Left colon (tissue), 2 donors: ENCODE data around the gene CRTAP. TPM values are rescaled to one million over a fixed set of nuclear protein-coding genes. Genes with fewer than 3 reads are reported as not detected.
"Not testable (repeated sequence)": the region's sequence is repeated elsewhere in the genome, so short reads cannot be mapped to it uniquely, and the experiment has no call there.

Source experiments
- ATAC-seq: fragments of 200-7000 bp; cut with Tn5 transposase; one replicate; pipeline ENCODE4 v1.9.1; 2020; ENCODE audit warnings: mild to moderate bottlenecking, moderate library complexity
- DNase-seq, 2 donors: peaks; one replicate each; pipeline ENCODE4 v3.0.0-alpha.2; 2020
- intact Hi-C, 2 donors: fragments of 100-400 bp; cut with DNase I in 1 of 2; cut with micrococcal nuclease in 1 of 2; formaldehyde crosslinking; loops; one replicate each; pipeline versions ENCODE4 v1.11.2 to v1.14.0; 2022; cut with DNase I, micrococcal nuclease
- long read RNA-seq: library from polyadenylated mRNA; unstranded; transcript quantifications from one replicate; pipeline ENCODE4 v2.0.0, GENCODE V29; 2021
- total RNA-seq, 2 donors: library from RNA; stranded (reverse); fragmentation: NEBNext Ultra II Directional; extraction: Animal tissue kit (Norgen Biotek cat#: 25700); gene quantifications; one replicate each; pipeline ENCODE4 v1.2.1, GENCODE V29; 2021
- donor health status: DM: no; HTN: no; CAD: no.
- donor health status: DM: yes; HTN: yes; CAD: no.

Gene CRTAP
- 100 to 1,000 TPM in 1 of 2 donors, 10 to 100 TPM in 1; 63.5 to 114 TPM for total RNA-seq
- long read RNA-seq, full-length matches to known transcripts = 55 of 80 reads
- long read RNA-seq, partial matches to known transcripts = 19 of 80 reads
- long read RNA-seq, other reads (novel, unspliced or antisense) = 6 of 80 reads

- DNase-seq (peak; percentile 97 to 98), ATAC-seq (peak; percentile 93)
- intact Hi-C loops = no loop called here
These were observed at the start of gene CRTAP for GRCh38 chr3:33113772-33114621. Gene CRTAP (plus strand): TSS chr3:33114014. CDS start chr3:33114078, 64 bp downstream.

- ATAC-seq = no peak
These were observed 48.9 kb upstream of the CRTAP start for GRCh38 chr3:33064929-33065328.

DNA sequence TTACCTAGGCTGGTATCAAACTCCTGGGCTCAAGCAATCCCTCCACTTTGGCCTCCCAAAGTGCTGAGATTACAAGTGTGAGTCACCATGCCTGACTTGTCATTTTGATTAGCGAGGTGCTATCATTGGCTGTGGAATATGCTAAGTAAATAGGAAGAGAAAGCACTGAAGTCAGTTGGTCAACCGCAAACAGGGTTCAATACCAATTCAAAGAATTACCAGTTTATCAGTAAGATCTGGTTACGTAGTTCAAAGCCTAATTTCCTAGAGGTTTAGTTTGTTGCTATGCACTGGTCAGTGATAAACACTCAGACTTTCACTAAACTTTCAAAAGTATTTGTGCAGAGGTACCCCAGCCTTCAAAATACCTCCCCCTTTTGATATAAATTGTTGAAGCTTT lies 46.3 kb upstream of the CRTAP start:
- ATAC-seq (no peak), DNase-seq (no peak)
- intact Hi-C loops = no loop called here

More at GRCh38 chr3:33064929-33065328, 48.9 kb upstream of the CRTAP start:
- peak in 1 of 2 donors; percentile 23 for DNase-seq
- intact Hi-C loops = no loop called here

DNA sequence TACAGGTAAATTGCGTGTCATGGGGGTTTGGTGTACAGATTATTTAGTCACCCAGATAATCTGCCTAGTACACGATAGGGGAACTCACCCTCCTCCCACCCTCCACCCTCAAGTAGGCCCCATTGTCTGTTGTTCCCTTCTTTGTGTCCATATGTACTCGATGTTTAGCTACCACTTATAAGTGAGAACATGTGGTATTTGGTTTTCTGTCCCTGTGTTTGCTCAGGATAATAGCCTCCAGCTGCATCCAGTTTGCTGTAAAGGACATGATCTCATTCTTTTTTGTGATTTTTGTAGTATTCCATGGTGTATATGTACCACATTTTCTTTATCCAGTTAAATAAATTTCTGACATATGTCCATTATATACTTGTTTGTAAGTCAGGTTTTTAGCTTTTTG lies 44.0 kb upstream of the CRTAP start:
- intact Hi-C loops = loop anchor here in 1 of 2 donors (10.0 kb wide), 1 partner anchor 125 kb away; no protein-coding TSS in a partner anchor
- DNase-seq = not testable (repeated sequence)
- peak; percentile 21 for ATAC-seq

- intact Hi-C loops = loop anchor here in 1 of 2 donors (10.0 kb wide), 1 partner anchor 126 kb away; no protein-coding TSS in a partner anchor
- ATAC-seq (no peak), DNase-seq (no peak)
These were observed 42.6 kb upstream of the CRTAP start for GRCh38 chr3:33071181-33071580.

DNA sequence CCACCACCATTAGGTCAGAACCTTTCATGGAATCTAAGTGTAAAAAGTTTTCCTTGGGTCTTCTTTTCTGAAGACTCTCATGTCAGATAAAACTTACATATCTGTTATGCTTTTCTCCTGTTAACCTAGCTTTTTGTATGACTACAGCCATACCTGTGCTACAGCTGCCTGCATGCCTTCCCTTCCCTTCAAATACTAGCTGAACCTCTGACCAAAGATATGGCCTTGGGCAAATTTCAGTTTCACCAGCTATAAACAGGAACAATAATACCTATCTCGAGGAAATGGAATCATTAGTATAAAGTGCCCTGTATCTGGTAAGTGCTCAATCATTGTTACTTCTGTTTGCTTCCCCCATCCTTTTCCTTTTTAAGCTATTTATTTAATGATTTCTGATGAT lies 41.9 kb upstream of the CRTAP start:
- DNase-seq = no peak
- intact Hi-C loops = loop anchor here in 1 of 2 donors (10.0 kb wide), 1 partner anchor 127 kb away; no protein-coding TSS in a partner anchor
- no peak for ATAC-seq

- ATAC-seq = peak; percentile 76
These were observed 39.4 kb upstream of the CRTAP start for GRCh38 chr3:33074217-33075067.

DNA sequence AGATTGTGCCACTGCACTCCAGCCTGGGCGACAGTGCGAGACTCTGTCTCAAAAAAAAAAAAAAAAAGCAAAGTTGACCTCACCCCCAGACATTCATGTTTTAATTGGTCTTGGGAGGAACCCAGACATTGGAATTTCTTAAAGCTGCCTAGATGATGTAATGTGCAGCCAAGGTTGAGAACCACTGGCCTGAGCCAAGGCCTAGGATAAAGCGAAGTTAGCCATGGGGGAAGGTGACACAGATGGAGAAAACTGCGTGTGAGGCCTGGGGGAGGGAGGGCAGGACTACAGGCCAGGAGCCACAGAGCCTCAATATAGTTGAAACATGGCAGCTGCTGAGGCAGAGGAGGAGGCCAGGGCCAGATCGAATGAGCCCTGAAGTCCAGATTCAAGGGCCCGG lies 37.8 kb upstream of the CRTAP start:
- ATAC-seq = no peak
- intact Hi-C loops = loop anchor here in 1 of 2 donors (10.0 kb wide), 1 partner anchor 131 kb away; no protein-coding TSS in a partner anchor

More at GRCh38 chr3:33074217-33075067, 39.4 kb upstream of the CRTAP start:
- intact Hi-C loops = loop anchor here in 1 of 2 donors (10.0 kb wide), 1 partner anchor 130 kb away; no protein-coding TSS in a partner anchor
- DNase-seq = peak in 1 of 2 donors; percentile 72

DNA sequence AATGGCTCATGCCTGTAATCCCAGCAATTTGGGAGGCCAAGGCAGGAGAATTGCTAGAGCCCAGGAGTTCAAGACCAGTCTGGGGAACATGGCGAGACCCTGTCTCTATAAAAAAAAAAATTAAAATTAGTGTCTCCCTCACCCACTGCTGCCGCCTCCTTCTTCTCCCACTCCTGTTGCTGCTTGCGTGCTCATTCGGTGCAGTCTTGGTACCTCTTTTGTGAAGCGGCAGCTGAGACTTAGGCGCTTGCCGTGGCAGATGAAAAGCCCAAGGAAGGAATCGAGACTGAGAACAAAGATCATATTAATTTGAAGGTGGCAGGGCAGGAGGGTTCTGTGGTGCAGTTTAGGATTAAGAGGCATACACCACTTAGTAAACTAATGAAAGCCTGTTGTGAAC lies 36.9 kb upstream of the CRTAP start:
- intact Hi-C loops = loop anchor here in 1 of 2 donors (10.0 kb wide), 1 partner anchor 132 kb away; no protein-coding TSS in a partner anchor
- ATAC-seq (no peak), DNase-seq (no peak)

More for the DNA sequence above, 37.8 kb upstream of the CRTAP start:
- no peak for DNase-seq

- ATAC-seq = no peak
- DNase-seq = no peak
- intact Hi-C loops = loop anchor here in 1 of 2 donors (10.0 kb wide), 1 partner anchor 133 kb away; no protein-coding TSS in a partner anchor
These were observed 35.8 kb upstream of the CRTAP start for GRCh38 chr3:33077976-33078375.

GRCh38 chr3:33079813-33080212 lies 34.0 kb upstream of the CRTAP start:
- DNase-seq, ATAC-seq: not testable (repeated sequence)
- intact Hi-C loops = loop anchor here in 1 of 2 donors (10.0 kb wide), 1 partner anchor 135 kb away; no protein-coding TSS in a partner anchor

- intact Hi-C loops = no loop called here
- ATAC-seq = no peak
- no peak for DNase-seq
These were observed 32.0 kb upstream of the CRTAP start for GRCh38 chr3:33081812-33082211.

GRCh38 chr3:33083958-33084357 lies 29.9 kb upstream of the CRTAP start:
- DNase-seq (no peak), ATAC-seq (no peak)
- intact Hi-C loops = no loop called here

DNA sequence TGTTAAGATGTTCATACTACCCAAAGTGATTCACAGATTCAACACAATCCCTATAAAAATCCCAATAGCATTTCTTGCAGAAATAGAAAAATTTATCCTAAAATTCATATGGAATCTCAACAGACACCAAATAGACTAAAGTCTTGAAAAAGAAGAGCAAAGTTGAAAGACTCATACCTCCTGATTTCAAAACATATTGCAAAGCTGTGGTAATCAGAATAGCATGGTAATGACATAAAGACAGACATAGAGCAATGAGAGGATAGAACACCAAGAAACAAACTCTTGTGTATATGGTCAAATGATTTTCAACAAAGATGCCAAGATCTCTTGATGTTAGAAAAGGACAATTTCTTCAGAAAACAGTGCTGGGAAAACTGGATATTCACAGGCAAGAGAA lies 25.1 kb upstream of the CRTAP start:
- DNase-seq (no peak), ATAC-seq (no peak)
- intact Hi-C loops = no loop called here

DNA sequence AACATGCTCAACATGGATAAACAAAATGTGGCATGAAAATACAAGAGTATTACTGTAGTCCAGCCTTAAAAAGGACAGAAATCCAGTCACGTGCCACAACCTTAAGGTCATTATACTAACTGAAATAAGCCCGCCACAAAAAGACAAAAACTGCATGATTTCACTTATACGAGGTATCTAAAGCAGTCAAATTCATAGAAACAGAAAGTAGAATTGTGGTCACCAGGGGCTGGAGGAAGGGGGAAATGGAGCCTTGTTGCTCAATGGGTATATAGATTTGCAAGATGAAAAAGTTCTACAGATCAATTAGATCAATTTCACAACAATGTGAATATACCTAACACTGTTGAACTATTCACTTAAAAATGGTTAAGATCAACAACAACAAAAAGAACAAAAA lies 24.3 kb upstream of the CRTAP start:
- intact Hi-C loops = no loop called here
- no peak for ATAC-seq
- DNase-seq = no peak

DNA sequence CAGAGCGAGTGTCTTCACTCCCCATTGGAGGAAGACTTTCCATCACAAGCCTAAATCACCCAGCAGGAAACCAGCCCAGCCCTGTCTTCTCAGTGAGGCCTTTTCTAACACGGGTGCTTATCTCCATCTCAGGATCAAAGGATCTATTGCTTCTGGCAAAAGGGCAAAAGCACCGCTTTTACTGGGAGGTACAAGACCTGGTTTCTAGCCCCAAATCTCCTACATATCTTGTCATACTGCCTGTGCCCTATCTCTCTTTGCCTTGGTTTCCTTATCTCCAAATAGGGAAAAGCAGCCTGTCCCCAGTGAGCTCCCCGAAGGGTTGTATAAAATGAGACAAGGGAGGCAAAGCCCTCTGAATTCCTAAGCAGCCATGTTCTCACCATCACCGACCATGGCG lies 22.1 kb upstream of the CRTAP start:
- DNase-seq (no peak), ATAC-seq (no peak)
- intact Hi-C loops = no loop called here

GRCh38 chr3:33092496-33093254 lies 21.1 kb upstream of the CRTAP start:
- intact Hi-C loops = no loop called here
- no peak for DNase-seq
- no peak for ATAC-seq

DNA sequence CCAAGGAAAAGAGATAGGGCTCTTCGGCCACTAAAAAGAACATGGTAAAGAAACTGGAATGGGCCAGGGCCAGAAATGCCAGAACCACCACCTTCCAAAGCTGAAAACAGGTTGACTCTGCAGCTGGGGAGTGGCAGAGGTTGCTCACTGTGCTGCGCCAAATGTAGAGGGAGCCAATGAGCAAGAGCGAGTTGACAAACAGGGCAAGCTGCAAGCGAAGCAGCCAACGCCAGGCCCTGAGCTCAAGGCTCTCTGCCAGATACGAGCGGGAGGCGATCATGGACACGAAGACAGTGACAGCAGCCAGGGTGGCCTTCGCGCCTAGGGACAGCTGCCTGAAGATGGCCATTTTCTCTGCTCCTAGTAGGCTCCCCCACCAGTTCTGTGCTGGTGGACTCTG lies 20.0 kb upstream of the CRTAP start:
- intact Hi-C loops = no loop called here
- DNase-seq = no peak
- no peak for ATAC-seq
